Measurements from ENCODE around the gene ADAMTS18. TPM values are rescaled to one million over a fixed set of nuclear protein-coding genes. Genes with fewer than 3 reads are reported as not detected.

Gene ADAMTS18
- total and polyA plus RNA-seq, 2 donors from 2014 or later = 0.06 to 0.60 TPM

DNA sequence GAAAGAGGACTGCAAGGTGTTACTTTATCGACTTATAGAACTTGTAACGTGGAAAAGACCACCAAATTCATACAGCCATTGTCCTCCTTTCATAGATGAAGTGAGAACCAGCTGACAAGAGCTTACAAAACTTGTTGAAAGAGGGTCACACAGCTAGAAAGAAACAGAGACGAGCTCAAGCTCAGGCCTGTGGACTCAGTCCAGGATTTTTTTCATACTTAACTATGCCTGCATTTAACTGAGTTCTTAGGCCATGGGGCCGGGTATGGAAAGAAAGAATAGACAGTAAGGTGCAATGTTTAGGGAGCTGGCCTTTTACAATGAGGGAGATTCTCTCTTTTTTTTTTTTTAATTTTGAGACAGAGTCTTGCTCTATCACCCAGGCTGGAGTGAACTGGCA is 106.1 kb downstream of the ADAMTS18 start:
- Histone ChIP-seq H3K4me3 (ENCODE audit: low read length in 3 of 3) (no peak overlapping the region), H3K9me3 (ENCODE audit: control insufficient read depth in 2 of 3, insufficient read depth in 1 of 3, low read length in 3 of 3) (no peaks in the 10 kb centered on the region), H3K27ac (ENCODE audit: low read depth in 2 of 2, low read length in 2 of 2) (no peak overlapping the region), H3K4me1 (ENCODE audit: control insufficient read depth in 2 of 3, insufficient read depth in 2 of 3, low read depth in 1 of 3, low read length in 3 of 3) (no peaks in the 10 kb centered on the region), H3K9ac (ENCODE audit: low read length in 3 of 3) (no peak overlapping the region), H3K36me3 (ENCODE audit: control insufficient read depth in 2 of 3, insufficient read depth in 3 of 3, low read length in 3 of 3) (no peaks in the 10 kb centered on the region), H3K27me3 (ENCODE audit: control insufficient read depth, insufficient read depth, low read length) (no peaks in the 10 kb centered on the region)
- intact Hi-C loops (cut with DNase I) = no loop called here
- DNase-seq (no peak), FAIRE-seq (no peak)
- TF ChIP-seq, protein P1, sequence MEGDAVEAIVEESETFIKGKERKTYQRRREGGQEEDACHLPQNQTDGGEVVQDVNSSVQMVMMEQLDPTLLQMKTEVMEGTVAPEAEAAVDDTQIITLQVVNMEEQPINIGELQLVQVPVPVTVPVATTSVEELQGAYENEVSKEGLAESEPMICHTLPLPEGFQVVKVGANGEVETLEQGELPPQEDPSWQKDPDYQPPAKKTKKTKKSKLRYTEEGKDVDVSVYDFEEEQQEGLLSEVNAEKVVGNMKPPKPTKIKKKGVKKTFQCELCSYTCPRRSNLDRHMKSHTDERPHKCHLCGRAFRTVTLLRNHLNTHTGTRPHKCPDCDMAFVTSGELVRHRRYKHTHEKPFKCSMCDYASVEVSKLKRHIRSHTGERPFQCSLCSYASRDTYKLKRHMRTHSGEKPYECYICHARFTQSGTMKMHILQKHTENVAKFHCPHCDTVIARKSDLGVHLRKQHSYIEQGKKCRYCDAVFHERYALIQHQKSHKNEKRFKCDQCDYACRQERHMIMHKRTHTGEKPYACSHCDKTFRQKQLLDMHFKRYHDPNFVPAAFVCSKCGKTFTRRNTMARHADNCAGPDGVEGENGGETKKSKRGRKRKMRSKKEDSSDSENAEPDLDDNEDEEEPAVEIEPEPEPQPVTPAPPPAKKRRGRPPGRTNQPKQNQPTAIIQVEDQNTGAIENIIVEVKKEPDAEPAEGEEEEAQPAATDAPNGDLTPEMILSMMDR (IDR thresholded peaks at IDR 0.05; ENCODE audit: borderline replicate concordance, extremely low read depth, insufficient read depth) = no peak

DNA sequence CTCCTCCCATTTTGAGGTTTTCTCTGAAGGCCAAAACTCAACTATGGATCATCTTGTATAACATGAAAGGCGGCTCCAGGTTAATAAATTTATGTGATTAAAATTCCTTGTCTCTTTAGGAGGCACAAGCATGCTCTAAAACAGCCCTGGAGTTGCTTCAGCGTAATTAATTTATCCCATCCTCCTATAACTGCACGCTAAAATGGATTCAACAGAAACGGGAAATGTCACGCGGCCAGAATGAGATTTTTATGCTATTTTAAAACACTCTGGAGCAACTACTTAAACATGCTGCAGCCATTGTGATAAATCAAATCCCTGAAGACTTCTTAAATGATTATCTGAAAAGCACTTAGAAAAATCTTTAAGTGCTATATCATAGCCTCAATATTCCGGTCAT is 106.6 kb downstream of the ADAMTS18 start:
- Histone ChIP-seq H3K9me3 (ENCODE audit: control insufficient read depth in 2 of 3, insufficient read depth in 1 of 3, low read length in 3 of 3) (no peaks in the 10 kb centered on the region), H3K4me3 (ENCODE audit: low read length in 3 of 3) (no peak overlapping the region), H3K27ac (ENCODE audit: low read depth in 2 of 2, low read length in 2 of 2) (no peak overlapping the region), H3K4me1 (ENCODE audit: control insufficient read depth in 2 of 3, insufficient read depth in 2 of 3, low read depth in 1 of 3, low read length in 3 of 3) (no peaks in the 10 kb centered on the region), H3K36me3 (ENCODE audit: control insufficient read depth in 2 of 3, insufficient read depth in 3 of 3, low read length in 3 of 3) (no peaks in the 10 kb centered on the region), H3K9ac (ENCODE audit: low read length in 3 of 3) (no peak overlapping the region), H3K27me3 (ENCODE audit: control insufficient read depth, insufficient read depth, low read length) (no peaks in the 10 kb centered on the region)
- FAIRE-seq = no peak
- TF ChIP-seq, protein P1 (IDR thresholded peaks at IDR 0.05; ENCODE audit: borderline replicate concordance, extremely low read depth, insufficient read depth) = no peak
- intact Hi-C loops (cut with DNase I) = no loop called here
- no peak for DNase-seq

DNA sequence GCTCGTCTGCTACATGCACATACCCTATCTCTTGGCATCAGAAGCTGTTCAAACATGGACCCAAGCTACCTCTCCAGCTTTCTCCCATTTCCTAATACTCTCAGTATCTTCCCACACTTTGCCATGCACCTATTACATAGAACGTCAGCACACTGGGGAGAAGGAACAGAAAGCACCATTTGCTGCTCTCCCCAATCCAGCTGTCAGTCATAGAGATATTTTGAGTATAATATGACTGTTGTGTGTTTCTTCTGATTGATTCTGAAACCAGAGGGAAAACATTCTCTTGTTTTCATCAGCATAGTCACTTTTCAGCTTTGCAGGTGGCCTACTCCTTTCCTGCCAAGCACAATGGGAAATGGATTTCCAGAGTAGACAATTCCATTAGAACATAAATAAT is 107.1 kb downstream of the ADAMTS18 start:
- H3K9me3 ChIP-seq (ENCODE audit: control insufficient read depth in 2 of 3, insufficient read depth in 1 of 3, low read length in 3 of 3) = no peaks in the 10 kb centered on the region
- no peak overlapping the region for H3K4me3 ChIP-seq (ENCODE audit: low read length in 3 of 3)
- H3K27me3 ChIP-seq (ENCODE audit: control insufficient read depth, insufficient read depth, low read length) = no peaks in the 10 kb centered on the region
- no peak for DNase-seq
- no peak overlapping the region for H3K9ac ChIP-seq (ENCODE audit: low read length in 3 of 3)
- intact Hi-C loops (cut with DNase I) = no loop called here
- FAIRE-seq = no peak
- H3K36me3 ChIP-seq (ENCODE audit: control insufficient read depth in 2 of 3, insufficient read depth in 3 of 3, low read length in 3 of 3) = no peaks in the 10 kb centered on the region
- TF ChIP-seq, protein P1 (IDR thresholded peaks at IDR 0.05; ENCODE audit: borderline replicate concordance, extremely low read depth, insufficient read depth) = no peak
- H3K4me1 ChIP-seq (ENCODE audit: control insufficient read depth in 2 of 3, insufficient read depth in 2 of 3, low read depth in 1 of 3, low read length in 3 of 3) = no peaks in the 10 kb centered on the region
- H3K27ac ChIP-seq (ENCODE audit: low read depth in 2 of 2, low read length in 2 of 2) = no peak overlapping the region

DNA sequence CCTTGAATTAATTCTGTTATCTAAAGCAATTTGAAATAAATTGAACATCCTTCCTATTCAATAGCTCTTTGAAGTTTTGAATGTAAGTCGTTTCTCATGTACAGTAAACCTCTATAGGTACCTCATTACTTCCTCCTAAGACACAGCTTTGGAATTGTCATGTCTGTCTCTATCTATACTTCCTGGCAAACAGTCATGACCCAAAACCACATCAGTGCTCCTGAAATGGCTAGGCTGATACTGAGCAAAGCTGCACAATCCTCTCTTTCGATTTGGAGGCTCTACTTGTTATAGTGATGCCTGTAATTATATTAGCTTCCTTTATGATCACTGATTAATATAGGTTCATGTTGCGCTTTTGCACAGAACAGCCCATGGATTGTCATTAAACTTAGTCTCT is 110.1 kb downstream of the ADAMTS18 start:
- H3K4me1 ChIP-seq (ENCODE audit: control insufficient read depth in 2 of 3, insufficient read depth in 2 of 3, low read depth in 1 of 3, low read length in 3 of 3) = no peaks in the 10 kb centered on the region
- DNase-seq (no peak), FAIRE-seq (no peak)
- no peak overlapping the region for H3K27ac ChIP-seq (ENCODE audit: low read depth in 2 of 2, low read length in 2 of 2)
- TF ChIP-seq, protein P1 (IDR thresholded peaks at IDR 0.05; ENCODE audit: borderline replicate concordance, extremely low read depth, insufficient read depth) = no peak
- H3K9me3 ChIP-seq (ENCODE audit: control insufficient read depth in 2 of 3, insufficient read depth in 1 of 3, low read length in 3 of 3) = no peaks in the 10 kb centered on the region
- no peaks in the 10 kb centered on the region for H3K36me3 ChIP-seq (ENCODE audit: control insufficient read depth in 2 of 3, insufficient read depth in 3 of 3, low read length in 3 of 3)
- H3K4me3 ChIP-seq (ENCODE audit: low read length in 3 of 3) = no peak overlapping the region
- H3K27me3 ChIP-seq (ENCODE audit: control insufficient read depth, insufficient read depth, low read length) = no peaks in the 10 kb centered on the region
- intact Hi-C loops (cut with DNase I) = no loop called here
- H3K9ac ChIP-seq (ENCODE audit: low read length in 3 of 3) = no peak overlapping the region

Data from kidney (tissue), 14 donors.